Astrocyte of the cerebellum (primary cell): ENCODE measurements around the gene GNGT2.

Source experiments
- DNase-seq: peaks from one replicate; pipeline ENCODE4 v3.0.0-alpha.2; 2011; ENCODE audit warnings: low read depth
- H3K4me3 ChIP-seq: 2 replicates; pipeline ENCODE4 v1.5.1; 2011; ENCODE audit warnings: mild to moderate bottlenecking, low read depth, low read length, moderate library complexity
- in situ Hi-C: cut with HindIII; loops from 2 replicates; pipeline ENCODE4 v1.10.0; 2017; ENCODE audit warnings: low sequenced_read_pairs
- TF ChIP-seq, protein P1 (sequence below): IDR thresholded peaks from 2 replicates; pipeline ENCODE4 v1.5.1; 2012; ENCODE audit warnings: low read length, low read depth, moderate library complexity, mild to moderate bottlenecking; ENCODE audit errors: missing control alignments

Gene GNGT2

DNA sequence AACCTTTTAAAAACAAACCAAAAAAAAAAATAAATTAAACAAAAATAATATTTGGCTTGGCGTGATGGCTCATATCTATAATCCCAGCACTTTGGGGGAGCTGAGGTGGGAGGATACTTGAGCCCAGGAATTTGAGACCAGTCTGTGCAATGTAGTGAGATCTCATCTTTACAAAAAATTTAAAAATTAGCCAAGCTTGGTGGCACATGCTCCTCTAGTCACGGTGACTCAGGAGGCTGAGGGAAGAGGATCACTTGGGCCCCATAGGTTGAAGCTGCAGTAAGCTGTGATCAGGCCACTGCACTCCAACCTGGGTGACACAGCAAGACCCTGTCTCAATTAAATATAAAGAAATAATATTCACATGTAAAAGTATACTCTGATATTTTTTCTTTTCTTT, 12.2 kb downstream of the GNGT2 start:
- no peak overlapping the region for H3K4me3 ChIP-seq
- no peak for DNase-seq
- in situ Hi-C loops, result no loop called here
- TF ChIP-seq, protein P1, sequence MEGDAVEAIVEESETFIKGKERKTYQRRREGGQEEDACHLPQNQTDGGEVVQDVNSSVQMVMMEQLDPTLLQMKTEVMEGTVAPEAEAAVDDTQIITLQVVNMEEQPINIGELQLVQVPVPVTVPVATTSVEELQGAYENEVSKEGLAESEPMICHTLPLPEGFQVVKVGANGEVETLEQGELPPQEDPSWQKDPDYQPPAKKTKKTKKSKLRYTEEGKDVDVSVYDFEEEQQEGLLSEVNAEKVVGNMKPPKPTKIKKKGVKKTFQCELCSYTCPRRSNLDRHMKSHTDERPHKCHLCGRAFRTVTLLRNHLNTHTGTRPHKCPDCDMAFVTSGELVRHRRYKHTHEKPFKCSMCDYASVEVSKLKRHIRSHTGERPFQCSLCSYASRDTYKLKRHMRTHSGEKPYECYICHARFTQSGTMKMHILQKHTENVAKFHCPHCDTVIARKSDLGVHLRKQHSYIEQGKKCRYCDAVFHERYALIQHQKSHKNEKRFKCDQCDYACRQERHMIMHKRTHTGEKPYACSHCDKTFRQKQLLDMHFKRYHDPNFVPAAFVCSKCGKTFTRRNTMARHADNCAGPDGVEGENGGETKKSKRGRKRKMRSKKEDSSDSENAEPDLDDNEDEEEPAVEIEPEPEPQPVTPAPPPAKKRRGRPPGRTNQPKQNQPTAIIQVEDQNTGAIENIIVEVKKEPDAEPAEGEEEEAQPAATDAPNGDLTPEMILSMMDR, result no peak

DNA sequence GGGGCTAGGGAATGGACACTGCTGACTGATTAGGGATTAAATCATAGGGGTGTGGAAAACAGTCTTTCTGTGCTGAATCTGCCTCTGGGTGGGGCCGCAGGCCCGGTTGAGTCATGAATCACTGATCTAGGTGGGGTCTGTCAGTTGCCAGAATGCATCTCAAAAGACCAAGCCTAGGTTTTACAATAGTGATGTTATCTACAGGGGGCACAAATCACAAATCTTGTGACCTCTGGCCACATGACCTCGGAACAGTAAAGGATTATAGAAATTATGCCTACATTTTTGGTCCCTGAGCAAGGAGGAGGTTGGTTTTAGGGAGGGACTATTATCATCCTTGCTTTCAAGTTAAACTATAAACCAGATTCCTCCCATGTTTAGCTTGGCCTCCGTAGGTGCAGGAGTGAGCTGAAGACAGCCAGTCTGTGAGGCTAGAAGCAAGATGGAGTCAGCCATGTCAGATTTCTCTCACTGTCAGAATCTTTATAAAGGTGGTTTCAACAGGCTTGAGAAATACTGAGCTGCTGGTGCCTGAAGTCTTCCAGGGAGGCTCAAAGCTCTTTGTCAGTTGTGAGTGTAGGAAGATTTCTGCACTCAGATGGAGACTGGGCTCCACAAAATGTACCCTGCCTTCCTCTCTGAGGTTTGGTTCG, 12.9 kb downstream of the GNGT2 start:
- in situ Hi-C loops, result no loop called here
- no peak for DNase-seq
- no peak overlapping the region for H3K4me3 ChIP-seq
- TF ChIP-seq, protein P1, result no peak

DNA sequence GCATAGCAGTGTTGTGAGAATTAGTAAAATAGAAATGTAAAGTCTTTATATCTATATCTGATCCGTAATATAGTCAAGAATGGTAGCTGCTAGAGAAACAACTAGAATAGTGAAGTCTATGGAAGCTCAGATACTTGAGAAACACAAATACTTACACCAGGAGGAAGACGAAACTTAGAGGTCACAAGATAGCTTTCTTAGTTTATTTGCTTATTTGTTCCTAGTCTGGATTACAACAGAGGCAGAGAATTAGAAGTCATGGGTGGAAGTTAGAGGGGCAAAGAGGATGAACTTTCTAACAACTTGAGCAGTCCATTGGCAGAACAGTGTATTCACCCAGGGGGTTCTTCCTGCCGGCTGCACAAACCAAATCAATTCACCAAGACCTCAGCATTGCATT, 13.9 kb downstream of the GNGT2 start:
- TF ChIP-seq, protein P1, result no peak
- DNase-seq, result no peak
- in situ Hi-C loops, result no loop called here
- no peak overlapping the region for H3K4me3 ChIP-seq

DNA sequence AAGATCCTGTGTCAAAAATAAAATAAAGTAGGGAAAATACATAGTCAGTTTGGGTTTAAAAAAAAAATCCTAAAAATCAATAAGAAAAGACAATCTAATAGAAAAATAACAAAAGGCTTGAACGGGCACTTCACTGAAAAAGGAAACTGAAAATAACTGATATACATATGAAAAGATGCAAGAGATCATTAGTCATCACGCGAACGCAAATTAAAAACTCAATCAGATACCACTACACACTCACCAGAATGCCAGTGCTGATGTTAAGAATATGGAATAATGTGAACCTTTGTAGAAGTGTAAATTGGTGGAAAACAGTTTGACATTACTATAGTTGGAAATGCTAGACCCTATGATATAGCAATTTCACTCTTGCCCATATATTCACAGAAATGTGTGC, 14.6 kb downstream of the GNGT2 start:
- in situ Hi-C loops, result no loop called here
- no peak overlapping the region for H3K4me3 ChIP-seq
- no peak for DNase-seq
- TF ChIP-seq, protein P1, result no peak

DNA sequence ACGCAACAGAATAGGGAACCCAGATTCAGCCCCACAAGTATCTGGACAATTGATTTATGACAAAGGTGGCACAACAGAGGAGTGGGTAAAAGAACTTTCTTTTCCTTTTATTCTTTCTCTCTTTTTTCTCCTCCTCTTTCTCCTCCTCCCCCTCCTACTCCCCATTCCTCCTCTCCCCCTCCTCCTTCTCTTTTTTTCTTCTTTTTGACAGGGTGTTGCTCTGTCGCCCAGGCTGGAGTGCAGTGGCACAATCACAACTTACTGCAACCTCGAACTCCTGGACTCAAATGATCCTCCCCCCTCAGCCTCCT, 16.1 kb downstream of the GNGT2 start:
- TF ChIP-seq, protein P1, result no peak
- H3K4me3 ChIP-seq, result no peak overlapping the region
- DNase-seq, result no peak
- in situ Hi-C loops, result no loop called here

DNA sequence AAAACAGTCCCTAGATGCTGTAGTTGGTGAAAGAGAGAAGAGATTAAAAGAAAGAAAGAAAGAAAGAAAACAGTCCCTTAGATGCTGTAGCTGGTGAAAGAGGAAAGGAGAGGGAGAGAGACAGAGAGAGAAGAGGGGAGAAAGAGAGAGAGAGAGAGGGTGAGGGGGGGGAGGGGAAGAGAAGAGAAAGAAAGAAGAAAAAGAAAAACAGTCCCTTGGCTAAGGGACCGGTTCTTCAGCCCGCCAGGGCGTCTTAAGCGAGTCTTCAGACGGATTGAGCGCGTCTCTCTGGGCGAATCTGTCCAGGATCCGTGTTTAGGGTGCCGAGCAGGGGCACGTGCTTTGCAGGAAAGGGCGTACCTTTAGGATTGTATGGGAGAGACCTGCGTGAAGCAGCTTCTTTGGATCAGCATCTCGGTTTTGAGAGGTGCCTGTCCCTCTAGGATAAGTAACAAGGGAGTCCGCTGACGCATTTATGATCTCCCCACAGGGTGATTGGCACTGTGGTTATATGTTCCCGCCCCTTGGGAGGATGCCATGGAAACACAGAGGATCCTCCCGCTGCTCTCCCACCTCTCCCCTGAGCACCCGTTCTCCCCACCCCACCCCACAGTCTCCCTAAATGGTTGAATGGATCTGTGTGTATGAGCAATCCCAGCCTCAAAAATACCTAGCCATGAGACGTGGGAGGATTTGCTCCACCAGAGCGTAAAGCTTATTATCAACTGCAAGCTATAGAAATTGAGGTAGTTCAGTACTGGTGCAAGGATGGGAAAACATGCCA, 16.7 kb downstream of the GNGT2 start:
- H3K4me3 ChIP-seq, result peak overlapping the region; percentile 72
- in situ Hi-C loops, result no loop called here
- DNase-seq, result peak; percentile 24
- TF ChIP-seq, protein P1, result no peak
